ENCODE results near the gene GBGT1.
A peak's percentile ranks its signal among the peaks of the same experiment; 100 is the strongest.

DNA sequence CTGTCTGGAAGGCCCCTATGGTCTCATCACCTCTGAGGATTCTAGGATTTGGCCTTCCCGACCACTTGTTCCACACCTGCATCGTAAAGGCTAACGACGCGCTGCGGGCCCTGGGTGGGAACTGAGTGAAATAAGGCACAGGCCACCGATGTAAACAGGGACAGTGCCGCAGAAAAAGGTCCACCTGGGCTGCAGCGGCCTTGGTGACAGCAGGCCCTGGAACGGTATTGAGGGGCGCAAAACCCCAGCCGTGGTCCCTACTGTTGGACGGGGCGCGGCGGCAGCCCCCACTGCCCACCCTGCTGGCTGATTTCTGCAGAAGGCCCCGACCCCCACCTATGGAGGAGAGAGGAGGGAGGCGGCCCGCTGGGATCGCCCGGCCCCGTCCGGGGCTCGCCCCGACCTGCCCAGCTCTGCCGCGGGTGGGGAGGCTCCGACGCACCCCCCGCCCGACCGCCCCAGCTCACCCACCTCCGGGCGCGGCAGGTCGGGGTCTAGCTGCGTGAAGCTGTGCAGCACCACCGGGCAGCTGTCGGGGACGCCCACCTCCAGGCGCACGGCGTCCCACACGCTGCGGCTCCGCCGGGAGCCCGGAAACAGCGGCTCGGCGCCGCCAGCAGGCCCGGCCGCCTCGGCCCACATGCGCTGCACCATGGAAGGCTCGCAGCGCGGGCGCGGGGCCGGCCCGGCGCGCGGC, 43.1 kb downstream of the GBGT1 start:
- TF ChIP-seq, protein P1, sequence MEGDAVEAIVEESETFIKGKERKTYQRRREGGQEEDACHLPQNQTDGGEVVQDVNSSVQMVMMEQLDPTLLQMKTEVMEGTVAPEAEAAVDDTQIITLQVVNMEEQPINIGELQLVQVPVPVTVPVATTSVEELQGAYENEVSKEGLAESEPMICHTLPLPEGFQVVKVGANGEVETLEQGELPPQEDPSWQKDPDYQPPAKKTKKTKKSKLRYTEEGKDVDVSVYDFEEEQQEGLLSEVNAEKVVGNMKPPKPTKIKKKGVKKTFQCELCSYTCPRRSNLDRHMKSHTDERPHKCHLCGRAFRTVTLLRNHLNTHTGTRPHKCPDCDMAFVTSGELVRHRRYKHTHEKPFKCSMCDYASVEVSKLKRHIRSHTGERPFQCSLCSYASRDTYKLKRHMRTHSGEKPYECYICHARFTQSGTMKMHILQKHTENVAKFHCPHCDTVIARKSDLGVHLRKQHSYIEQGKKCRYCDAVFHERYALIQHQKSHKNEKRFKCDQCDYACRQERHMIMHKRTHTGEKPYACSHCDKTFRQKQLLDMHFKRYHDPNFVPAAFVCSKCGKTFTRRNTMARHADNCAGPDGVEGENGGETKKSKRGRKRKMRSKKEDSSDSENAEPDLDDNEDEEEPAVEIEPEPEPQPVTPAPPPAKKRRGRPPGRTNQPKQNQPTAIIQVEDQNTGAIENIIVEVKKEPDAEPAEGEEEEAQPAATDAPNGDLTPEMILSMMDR (IDR thresholded peaks at IDR 0.05 in 8 of 11, conservative IDR thresholded peaks at IDR 0.05 in 3 of 11), result no peak
- TF ChIP-seq POLR2AphosphoS5 (IDR thresholded peaks at IDR 0.05), result peak in 1 of 3 donors; percentile 4

Measured in spleen (tissue), 7 donors.